MM.1S (cell line): Measurements from ENCODE around the gene OSBP2.

ENCODE experiments used
- DNase-seq: peaks from one replicate; pipeline ENCODE4 v3.0.0-alpha.2; 2015
- H2AFZ ChIP-seq: fragments of 300-600 bp; sonication (generic); 2 replicates; pipeline ENCODE4 v1.6.0; 2016; ENCODE audit warnings: antibody characterized with exemption, low read length
- H3F3A ChIP-seq: fragments of 300-600 bp; sonication (generic); 2 replicates; pipeline ENCODE4 v1.6.1; 2016; ENCODE audit warnings: mild to moderate bottlenecking, antibody characterized with exemption, low read length, moderate library complexity, mixed read lengths; ENCODE audit not compliant: insufficient read depth
- H3K27ac ChIP-seq: fragments of 300-600 bp; sonication (generic); 2 replicates; pipeline ENCODE4 v1.5.1; 2016; ENCODE audit warnings: mild to moderate bottlenecking, low read length
- H3K27me3 ChIP-seq: fragments of 300-600 bp; sonication (generic); replicated peaks from 2 replicates; pipeline ENCODE4 v1.6.0; 2016; ENCODE audit warnings: low read length; ENCODE audit not compliant: insufficient read depth
- H3K36me3 ChIP-seq: fragments of 300-600 bp; sonication (generic); replicated peaks from 2 replicates; pipeline ENCODE4 v1.6.1; 2016; ENCODE audit warnings: mild to moderate bottlenecking, low read length, mixed read lengths; ENCODE audit not compliant: insufficient read depth
- H3K4me1 ChIP-seq: fragments of 300-600 bp; sonication (generic); 2 replicates; pipeline ENCODE4 v1.6.1; 2016; ENCODE audit warnings: low read length, mixed read lengths
- H3K4me2 ChIP-seq: fragments of 300-600 bp; sonication (generic); 2 replicates; pipeline ENCODE4 v1.6.0; 2016; ENCODE audit warnings: low read depth, low read length
- H3K4me3 ChIP-seq: fragments of 300-600 bp; sonication (generic); 2 replicates; pipeline ENCODE4 v1.5.1; 2016; ENCODE audit warnings: low read length, mixed read lengths
- H3K79me2 ChIP-seq: fragments of 300-600 bp; sonication (generic); 2 replicates; pipeline ENCODE4 v1.6.1; 2016; ENCODE audit warnings: mixed run types, low read length, mixed read lengths
- H3K9ac ChIP-seq: fragments of 300-600 bp; sonication (generic); 2 replicates; pipeline ENCODE4 v1.6.1; 2016; ENCODE audit warnings: low read length, mixed read lengths
- H3K9me2 ChIP-seq: fragments of 300-600 bp; sonication (generic); replicated peaks from 2 replicates; pipeline ENCODE4 v1.6.1; 2016; ENCODE audit warnings: mild to moderate bottlenecking, low read length, mixed read lengths; ENCODE audit not compliant: insufficient read depth
- H3K9me3 ChIP-seq: fragments of 300-600 bp; sonication (generic); replicated peaks from 2 replicates; pipeline ENCODE4 v1.6.1; 2016; ENCODE audit warnings: mild to moderate bottlenecking, low read length, mixed read lengths; ENCODE audit not compliant: insufficient read depth
- H4K20me1 ChIP-seq: fragments of 300-600 bp; sonication (generic); 2 replicates; pipeline ENCODE4 v1.6.1; 2016; ENCODE audit warnings: mild to moderate bottlenecking, low read length, moderate library complexity, mixed read lengths; ENCODE audit not compliant: insufficient read depth
- CTCF ChIP-seq: fragments of 300-600 bp; sonication (generic); IDR thresholded peaks from 2 replicates; pipeline ENCODE4 v1.5.1; 2016; ENCODE audit warnings: antibody characterized with exemption, low read length, mixed read lengths
- EZH2 ChIP-seq: fragments of 300-600 bp; sonication (generic); optimal IDR thresholded peaks from 2 replicates; pipeline ENCODE3; 2017; ENCODE audit warnings: low read depth, mild to moderate bottlenecking, antibody characterized with exemption, low read length, mixed read lengths
- EZH2phosphoT487 ChIP-seq: fragments of 300-600 bp; sonication (generic); IDR thresholded peaks from 2 replicates; pipeline ENCODE4 v1.6.1; 2018; ENCODE audit warnings: antibody characterized with exemption, low read length

The OSBP2 gene

DNA sequence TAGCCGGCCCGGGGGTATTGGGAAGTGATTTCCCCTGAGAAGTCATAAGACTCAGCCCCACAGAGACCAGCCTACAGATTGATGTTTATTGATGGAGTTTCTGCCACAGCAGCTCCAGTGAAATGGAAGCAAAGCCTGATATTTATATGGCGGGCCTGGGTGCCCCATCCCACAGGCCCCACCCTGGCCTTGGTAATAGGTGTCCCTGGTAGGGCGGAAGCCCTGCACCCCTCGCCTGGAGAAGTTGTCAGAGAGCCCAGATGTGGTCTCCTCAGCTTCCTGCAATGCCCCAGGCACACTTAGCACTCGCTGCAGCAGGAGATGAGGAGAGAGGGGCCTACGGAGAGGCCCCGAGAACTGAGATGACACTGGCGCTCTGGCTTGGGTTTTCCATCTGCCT lies 166.5 kb downstream of the OSBP2 start:
- no peaks in the 10 kb centered on the region for H3F3A ChIP-seq
- no peak overlapping the region for H2AFZ ChIP-seq
- no peak overlapping the region for H3K4me3 ChIP-seq
- H3K36me3 ChIP-seq: no peaks in the 10 kb centered on the region
- H3K9ac ChIP-seq: no peak overlapping the region
- 0 out of 2 replicates have a peak, but pooled peaks cover 4% of the 10 kb centered on the region for H3K27me3 ChIP-seq
- H4K20me1 ChIP-seq: no peaks in the 10 kb centered on the region
- no peak overlapping the region for H3K27ac ChIP-seq
- H3K9me3 ChIP-seq: no peaks in the 10 kb centered on the region
- H3K4me1 ChIP-seq: no peaks in the 10 kb centered on the region
- no peaks in the 10 kb centered on the region for H3K79me2 ChIP-seq
- DNase-seq: no peak
- no peaks in the 10 kb centered on the region for H3K9me2 ChIP-seq
- TF ChIP-seq EZH2phosphoT487 (no peak), CTCF (no peak), EZH2 (no peak)
- no peak overlapping the region for H3K4me2 ChIP-seq

DNA sequence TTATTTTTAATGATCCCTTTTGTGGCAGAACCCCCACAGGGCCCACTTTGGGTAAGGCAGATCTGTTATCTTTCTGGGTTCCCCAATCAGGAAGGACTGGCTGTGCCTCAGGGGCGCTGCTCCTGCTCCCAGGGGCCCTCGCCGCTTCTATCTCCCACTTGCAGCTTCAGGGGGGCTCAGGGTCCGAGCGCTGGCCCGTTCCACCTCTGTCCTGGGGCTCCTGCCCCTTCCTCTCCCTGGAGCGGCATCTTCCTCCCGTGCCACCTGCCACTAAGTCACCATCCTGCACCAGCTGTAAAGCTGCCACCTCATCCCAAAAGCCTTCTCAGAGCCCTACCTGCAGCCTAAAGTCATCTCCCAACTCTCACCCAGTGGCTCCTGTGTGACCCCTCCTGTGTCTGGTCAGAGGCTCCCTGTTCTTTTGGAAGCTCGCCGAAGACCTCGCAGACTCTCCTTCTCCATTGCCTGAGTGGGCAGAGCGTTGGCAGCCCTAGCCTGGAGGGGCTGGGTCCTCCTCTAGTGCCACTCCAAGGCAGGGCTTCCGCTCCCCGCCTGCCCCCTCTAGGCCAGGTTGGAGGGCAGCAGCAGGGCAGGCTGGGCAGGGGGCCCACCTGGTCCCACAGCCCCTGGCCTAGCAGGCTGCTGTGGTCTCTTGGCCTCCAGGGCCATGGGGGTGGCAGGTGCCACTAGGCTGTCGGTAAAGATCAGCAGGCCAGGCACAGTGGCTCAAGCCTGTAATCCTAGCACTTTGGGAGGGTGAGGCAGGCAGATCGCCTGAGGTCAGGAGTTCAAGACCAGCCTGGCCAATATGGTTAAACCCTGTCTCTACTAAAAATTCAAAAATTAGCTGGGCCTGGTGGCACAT lies 167.2 kb downstream of the OSBP2 start:
- H3K4me3 ChIP-seq: no peak overlapping the region
- H3F3A ChIP-seq: no peaks in the 10 kb centered on the region
- no peaks in the 10 kb centered on the region for H3K36me3 ChIP-seq
- H4K20me1 ChIP-seq: no peaks in the 10 kb centered on the region
- TF ChIP-seq EZH2 (no peak), CTCF (no peak), EZH2phosphoT487 (no peak)
- H3K27me3 ChIP-seq: 0 out of 2 replicates have a peak, but pooled peaks cover 4% of the 10 kb centered on the region
- no peak overlapping the region for H2AFZ ChIP-seq
- no peaks in the 10 kb centered on the region for H3K79me2 ChIP-seq
- DNase-seq: no peak
- no peak overlapping the region for H3K4me2 ChIP-seq
- no peaks in the 10 kb centered on the region for H3K4me1 ChIP-seq
- no peaks in the 10 kb centered on the region for H3K9me3 ChIP-seq
- H3K27ac ChIP-seq: no peak overlapping the region
- no peaks in the 10 kb centered on the region for H3K9me2 ChIP-seq
- no peak overlapping the region for H3K9ac ChIP-seq

GRCh38 chr22:30863081-30863833 lies 168.6 kb downstream of the OSBP2 start:
- Histone ChIP-seq H3K27me3 (0 out of 2 replicates have a peak, but pooled peaks cover 4% of the 10 kb centered on the region), H3K9ac (no peak overlapping the region), H3K4me3 (no peak overlapping the region), H3K9me2 (no peaks in the 10 kb centered on the region), H3K4me2 (no peak overlapping the region), H4K20me1 (no peaks in the 10 kb centered on the region), H3K4me1 (no peaks in the 10 kb centered on the region), H3K36me3 (no peaks in the 10 kb centered on the region), H2AFZ (no peak overlapping the region), H3K79me2 (no peaks in the 10 kb centered on the region), H3K9me3 (no peaks in the 10 kb centered on the region), H3F3A (no peaks in the 10 kb centered on the region), H3K27ac (no peak overlapping the region)
- DNase-seq: no peak
- TF ChIP-seq EZH2phosphoT487: no peak
- TF ChIP-seq CTCF: no peak
- TF ChIP-seq EZH2: no peak
